ENCODE results near the gene WDFY4. TPM values are rescaled to one million over a fixed set of nuclear protein-coding genes. Genes with fewer than 3 reads are reported as not detected.

The WDFY4 gene
- total RNA-seq, 6 experiments from 2014 or later, result not detected

- Mint-ChIP-seq H3K36me3 (ENCODE audit: low read depth) (no peaks in the 10 kb centered on the region), H3K4me3 (no peak overlapping the region), H3K27me3 (ENCODE audit: insufficient read depth) (peaks cover 48% of the 10 kb centered on the region), H3K27ac (no peak overlapping the region), H3K4me1 (ENCODE audit: low read depth) (no peaks in the 10 kb centered on the region), H3K9me3 (no peaks in the 10 kb centered on the region)
- no peak for TF ChIP-seq CTCF (IDR thresholded peaks at IDR 0.05)
- no peak for DNase-seq
Measured at GRCh38 chr10:48694371-48695030, 9.8 kb downstream of the WDFY4 start.

- no peak overlapping the region for H3K27ac Mint-ChIP-seq
- TF ChIP-seq CTCF (IDR thresholded peaks at IDR 0.05), result no peak
- no peaks in the 10 kb centered on the region for H3K4me1 Mint-ChIP-seq (ENCODE audit: low read depth)
- H3K27me3 Mint-ChIP-seq (ENCODE audit: insufficient read depth), result peaks cover 53% of the 10 kb centered on the region
- no peak overlapping the region for H3K4me3 Mint-ChIP-seq
- DNase-seq, result no peak
- no peaks in the 10 kb centered on the region for H3K9me3 Mint-ChIP-seq
- H3K36me3 Mint-ChIP-seq (ENCODE audit: low read depth), result no peaks in the 10 kb centered on the region
Measured at GRCh38 chr10:48695636-48696534, 11.2 kb downstream of the WDFY4 start.

GRCh38 chr10:48696535-48696873 is 11.8 kb downstream of the WDFY4 start:
- peaks cover 58% of the 10 kb centered on the region for H3K27me3 Mint-ChIP-seq (ENCODE audit: insufficient read depth)
- no peaks in the 10 kb centered on the region for H3K4me1 Mint-ChIP-seq (ENCODE audit: low read depth)
- no peaks in the 10 kb centered on the region for H3K36me3 Mint-ChIP-seq (ENCODE audit: low read depth)
- no peak for TF ChIP-seq CTCF (IDR thresholded peaks at IDR 0.05)
- no peak overlapping the region for H3K27ac Mint-ChIP-seq
- H3K9me3 Mint-ChIP-seq, result no peaks in the 10 kb centered on the region
- no peak overlapping the region for H3K4me3 Mint-ChIP-seq
- no peak for DNase-seq

- Mint-ChIP-seq H3K27me3 (ENCODE audit: insufficient read depth) (peaks cover 57% of the 10 kb centered on the region), H3K36me3 (ENCODE audit: low read depth) (no peaks in the 10 kb centered on the region), H3K4me1 (ENCODE audit: low read depth) (no peaks in the 10 kb centered on the region), H3K9me3 (no peaks in the 10 kb centered on the region), H3K27ac (no peak overlapping the region), H3K4me3 (no peak overlapping the region)
- TF ChIP-seq CTCF (IDR thresholded peaks at IDR 0.05), result no peak
- no peak for DNase-seq
Measured at GRCh38 chr10:48697091-48697490, 12.4 kb downstream of the WDFY4 start.

- Mint-ChIP-seq H3K4me3 (no peak overlapping the region), H3K36me3 (ENCODE audit: low read depth) (no peaks in the 10 kb centered on the region), H3K9me3 (no peaks in the 10 kb centered on the region), H3K27me3 (ENCODE audit: insufficient read depth) (peaks cover 56% of the 10 kb centered on the region), H3K27ac (no peak overlapping the region), H3K4me1 (ENCODE audit: low read depth) (no peaks in the 10 kb centered on the region)
- no peak for DNase-seq
- TF ChIP-seq CTCF (IDR thresholded peaks at IDR 0.05), result no peak
Measured at GRCh38 chr10:48697821-48698764, 13.4 kb downstream of the WDFY4 start.
